Measurements from ENCODE around the gene PREB. TPM values are rescaled to one million over a fixed set of nuclear protein-coding genes. Genes with fewer than 3 reads are reported as not detected.

The PREB gene
- total and polyA plus RNA-seq, 2 of the 13 experiments (the other 11 are each of a cell fraction or from before 2014, with no cell fraction given) = 112 to 192 TPM

GRCh38 chr2:27095745-27096651 is 38.4 kb downstream of the PREB start (continued):
- no peak for TF ChIP-seq ZNF776 (CRISPR knock-in tag; IDR thresholded peaks at IDR 0.05)
- peak; percentile 65; the same call in 1 of the 2 replicates for TF ChIP-seq ZNF83 (CRISPR knock-in tag; IDR thresholded peaks at IDR 0.05; ENCODE audit: borderline replicate concordance)
- peak; percentile 89 for TF ChIP-seq KLF6 (CRISPR knock-in tag; IDR thresholded peaks at IDR 0.05)
- 0 out of 2 replicates have a peak, but pooled peaks have one; percentile 38 for TF ChIP-seq DDIT3 (CRISPR knock-in tag; IDR thresholded peaks at IDR 0.05)
- no peak for TF ChIP-seq JDP2 (CRISPR knock-in tag; IDR thresholded peaks at IDR 0.05; ENCODE audit: borderline replicate concordance)
- TF ChIP-seq LCORL (IDR thresholded peaks at IDR 0.05) = no peak
- TF ChIP-seq LCORL (CRISPR knock-in tag; IDR thresholded peaks at IDR 0.05) = peak; percentile 97
- TF ChIP-seq SMARCE1 (IDR thresholded peaks at IDR 0.05; ENCODE audit: borderline replicate concordance) = no peak
- no peak for TF ChIP-seq HNRNPK (IDR thresholded peaks at IDR 0.05; ENCODE audit: low read depth, low read length, poor library complexity, severe bottlenecking)
- TF ChIP-seq HDAC2 (CRISPR knock-in tag; IDR thresholded peaks at IDR 0.05) = peak; percentile 96
- TF ChIP-seq ZNF264 (CRISPR knock-in tag; IDR thresholded peaks at IDR 0.05) = peak; percentile 95
- peak; percentile 92 for TF ChIP-seq HDAC1 (CRISPR knock-in tag; IDR thresholded peaks at IDR 0.05)
- no peak for TF ChIP-seq HES4 (CRISPR knock-in tag; IDR thresholded peaks at IDR 0.05; ENCODE audit: borderline replicate concordance)
- 0 out of 2 replicates have a peak, but pooled peaks have one; percentile 13 for TF ChIP-seq SNAPC5 (CRISPR knock-in tag; IDR thresholded peaks at IDR 0.05; ENCODE audit: borderline replicate concordance)
- TF ChIP-seq IRF9 (CRISPR knock-in tag; IDR thresholded peaks at IDR 0.05; ENCODE audit: borderline replicate concordance) = peak; percentile 56; the same call in 1 of the 2 replicates
- peak; percentile 31; the same call in 1 of the 2 replicates for TF ChIP-seq DR1 (CRISPR knock-in tag; IDR thresholded peaks at IDR 0.05)
- TF ChIP-seq U2AF2 (IDR thresholded peaks at IDR 0.05; ENCODE audit: low read depth, low read length) = 0 out of 2 replicates have a peak, but pooled peaks have one; percentile 42
- TF ChIP-seq ZNF124 (CRISPR knock-in tag; IDR thresholded peaks at IDR 0.05) = peak; percentile 94; the same call in 1 of the 2 replicates
- peak; percentile 41; the same call in 1 of the 2 replicates for TF ChIP-seq SMC3 (IDR thresholded peaks at IDR 0.05; ENCODE audit: low read length)
- TF ChIP-seq ZNF446 (CRISPR knock-in tag; IDR thresholded peaks at IDR 0.05) = no peak
- TF ChIP-seq CSRNP1 (CRISPR knock-in tag; IDR thresholded peaks at IDR 0.05) = peak; percentile 84
- peak in 1 of 2 experiments; percentile 94; a peak in 2 of 4 replicates for TF ChIP-seq KLF16 (CRISPR knock-in tag; IDR thresholded peaks at IDR 0.05)
- TF ChIP-seq ZNF747 (CRISPR knock-in tag; IDR thresholded peaks at IDR 0.05; ENCODE audit: borderline replicate concordance) = peak; percentile 92
- no peak for TF ChIP-seq ZFP36 (IDR thresholded peaks at IDR 0.05; ENCODE audit: borderline replicate concordance, low read depth, low read length, partially characterized antibody)
- no peak for TF ChIP-seq NR3C1 (CRISPR knock-in tag; IDR thresholded peaks at IDR 0.05)
- TF ChIP-seq WIZ (CRISPR knock-in tag; IDR thresholded peaks at IDR 0.05) = 0 out of 2 replicates have a peak, but pooled peaks have one; percentile 9
- peak; percentile 98 for TF ChIP-seq ZNF331 (CRISPR knock-in tag; IDR thresholded peaks at IDR 0.05)
- TF ChIP-seq ZNF441 (CRISPR knock-in tag; IDR thresholded peaks at IDR 0.05; ENCODE audit: borderline replicate concordance) = peak; percentile 52

Measured in HepG2 (cell line).